HEK293 (cell line): Measurements from ENCODE around the gene ARHGAP42.

Experiments
- CTCF ChIP-seq: fragments of 450-650 bp; formaldehyde crosslinking; IDR thresholded peaks from 2 replicates; pipeline ENCODE4 v1.5.1; 2016; ENCODE audit warnings: missing biosample characterization, missing genetic modification characterization
- HOXA7 ChIP-seq: sonication (generic); formaldehyde crosslinking; IDR thresholded peaks from 2 replicates; pipeline ENCODE4 v1.8.1; 2022; ENCODE audit warnings: missing genetic modification reagents, borderline replicate concordance
- PATZ1 ChIP-seq: fragments of 450-650 bp; formaldehyde crosslinking; IDR thresholded peaks from 2 replicates; pipeline ENCODE4 v1.5.1; 2016; ENCODE audit warnings: missing biosample characterization, missing genetic modification characterization
- PBX3 ChIP-seq: sonication (generic); formaldehyde crosslinking; IDR thresholded peaks from 2 replicates; pipeline ENCODE4 v1.8.1; 2022; ENCODE audit warnings: mild to moderate bottlenecking, moderate library complexity, missing genetic modification reagents
- SALL2 ChIP-seq: fragments of 450-650 bp; formaldehyde crosslinking; IDR thresholded peaks from 2 replicates; pipeline ENCODE4 v1.5.0; 2017; ENCODE audit warnings: missing biosample characterization, mild to moderate bottlenecking, missing genetic modification characterization, borderline replicate concordance
- YY2 ChIP-seq: fragments of 450-650 bp; formaldehyde crosslinking; IDR thresholded peaks from 2 replicates; pipeline ENCODE4 v1.5.1; 2016; ENCODE audit warnings: missing biosample characterization, missing genetic modification characterization
- ZNF132 ChIP-seq: fragments of 450-650 bp; formaldehyde crosslinking; IDR thresholded peaks from 2 replicates; pipeline ENCODE4 v1.5.1; 2017; ENCODE audit warnings: missing biosample characterization, missing genetic modification characterization, borderline replicate concordance
- ZNF324 ChIP-seq: fragments of 450-650 bp; formaldehyde crosslinking; IDR thresholded peaks from 2 replicates; pipeline ENCODE4 v1.5.1; 2016; ENCODE audit warnings: missing biosample characterization, missing genetic modification characterization
- ZNF449 ChIP-seq: fragments of 450-650 bp; formaldehyde crosslinking; IDR thresholded peaks from 2 replicates; pipeline ENCODE4 v1.5.1; 2017; ENCODE audit warnings: missing biosample characterization, mild to moderate bottlenecking, missing genetic modification characterization, moderate library complexity
- ZNF530 ChIP-seq: fragments of 450-650 bp; formaldehyde crosslinking; IDR thresholded peaks from 2 replicates; pipeline ENCODE4 v1.5.1; 2016; ENCODE audit warnings: low read depth, missing biosample characterization, missing genetic modification characterization
- ZNF704 ChIP-seq: fragments of 450-650 bp; formaldehyde crosslinking; IDR thresholded peaks from 2 replicates; pipeline ENCODE4 v1.5.1; 2016; ENCODE audit warnings: missing biosample characterization, missing genetic modification characterization
- ZNF830 ChIP-seq: fragments of 450-650 bp; IDR thresholded peaks from 2 replicates; pipeline ENCODE4 v1.5.0; 2018; ENCODE audit warnings: missing biosample characterization, missing genetic modification characterization, low read depth, mild to moderate bottlenecking, moderate library complexity

GRCh38 chr11:100774859-100775258 lies 87.8 kb downstream of the ARHGAP42 start:
- TF ChIP-seq ZNF449 (tag by site-specific recombination), result no peak
- TF ChIP-seq ZNF704 (tag by site-specific recombination), result no peak
- no peak for TF ChIP-seq ZNF324
- TF ChIP-seq SALL2 (tag by site-specific recombination), result no peak
- no peak for TF ChIP-seq PATZ1 (tag by site-specific recombination)
- TF ChIP-seq ZNF830 (tag by site-specific recombination), result no peak
- TF ChIP-seq CTCF (tag by site-specific recombination), result no peak
- no peak for TF ChIP-seq PBX3 (CRISPR knock-in tag)
- no peak for TF ChIP-seq ZNF132 (tag by site-specific recombination)
- TF ChIP-seq ZNF530, result no peak
- TF ChIP-seq HOXA7 (CRISPR knock-in tag), result no peak
- no peak for TF ChIP-seq YY2 (tag by site-specific recombination)
